HG03460 (cell line): Measurements from ENCODE around the gene TM4SF1.
"Not testable (repeated sequence)": the region's sequence is repeated elsewhere in the genome, so short reads cannot be mapped to it uniquely, and the experiment has no call there.

ENCODE experiments used
- ATAC-seq: cut with Tn5 transposase; IDR thresholded peaks from one replicate; pipeline ENCODE4 v1.9.1; 2021; ENCODE audit not compliant: unreplicated experiment

The TM4SF1 gene

DNA sequence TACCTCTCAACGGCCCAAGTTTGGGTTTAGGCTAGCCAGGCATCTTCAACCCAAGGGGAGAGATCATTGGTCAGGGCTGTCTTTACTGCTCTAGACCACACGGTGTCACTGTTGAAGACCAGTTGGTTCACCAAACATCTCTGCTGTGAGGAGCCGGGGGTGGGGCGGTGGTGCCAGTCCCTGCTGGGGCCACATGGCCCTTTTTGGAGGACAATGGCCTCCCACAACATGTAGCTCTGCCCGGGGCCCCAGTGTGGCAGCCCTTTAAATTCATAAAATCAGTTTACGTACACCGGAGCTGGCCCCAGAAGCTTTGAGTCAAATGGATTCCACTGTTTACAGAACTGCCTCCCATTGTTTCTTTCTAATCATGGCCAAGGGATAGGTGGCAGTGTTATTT is 24.9 kb downstream of the TM4SF1 start:
- peak; percentile 89 for ATAC-seq

DNA sequence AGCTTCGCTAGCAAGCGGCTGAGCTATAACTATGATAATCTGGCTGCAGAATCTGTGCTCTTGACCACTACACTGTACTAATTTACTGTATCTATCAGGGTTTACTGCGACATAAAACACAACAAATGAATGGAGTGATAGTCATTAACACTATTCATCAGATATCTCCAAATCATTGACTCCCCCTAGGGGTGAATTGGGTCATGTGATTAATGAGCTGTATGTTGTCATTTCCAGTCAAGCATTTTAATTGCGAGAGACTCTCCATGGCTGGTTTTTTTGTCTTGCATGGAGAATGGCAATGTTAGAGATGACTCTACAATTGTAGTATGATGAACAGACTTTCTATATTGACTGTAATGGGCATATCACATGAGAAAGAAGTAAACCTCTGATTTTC is 33.5 kb downstream of the TM4SF1 start:
- ATAC-seq: no peak

DNA sequence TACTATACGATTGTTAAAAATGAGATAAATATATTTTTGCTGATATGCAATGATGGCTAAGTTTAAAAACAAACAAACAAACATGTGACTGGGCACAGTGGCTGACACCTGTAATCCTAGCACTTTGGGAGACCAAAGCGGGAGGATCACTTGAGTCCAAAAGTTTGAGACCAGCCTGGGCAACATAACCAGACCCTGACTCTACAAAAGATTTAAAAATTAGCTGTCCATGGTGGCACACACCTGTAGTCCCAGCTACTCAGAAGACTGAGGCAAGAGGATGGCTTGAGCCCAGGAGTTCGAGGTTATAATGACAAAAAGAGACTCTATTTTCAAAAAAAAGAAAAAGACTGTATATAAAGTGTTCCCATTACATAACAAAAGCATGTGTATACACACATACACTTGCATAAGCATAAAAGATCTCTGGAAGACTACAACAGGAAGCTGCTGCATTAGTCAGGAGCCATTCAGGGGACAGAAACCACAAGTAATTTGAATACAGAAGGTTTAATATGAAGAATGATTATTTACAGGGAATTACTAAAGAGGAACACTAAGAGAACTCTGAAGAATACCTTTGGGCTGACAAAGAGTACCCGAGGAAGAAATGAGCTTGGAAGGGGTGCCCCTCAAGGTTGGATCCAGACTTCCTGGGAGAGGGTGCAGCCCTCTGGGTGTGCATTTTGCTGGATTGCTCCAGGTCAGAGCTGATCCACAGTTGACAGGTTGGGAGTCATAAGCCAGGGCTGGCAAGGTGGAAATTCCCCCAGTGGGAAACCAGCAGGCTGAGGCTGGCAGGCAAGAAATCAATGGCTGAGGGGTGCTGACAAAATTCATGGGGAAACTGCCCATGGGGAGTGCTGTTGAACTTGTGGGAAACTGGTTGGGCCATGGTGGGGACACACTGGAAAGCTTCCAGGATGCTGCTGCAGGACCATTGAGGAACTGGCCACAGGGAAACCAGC is 34.8 kb downstream of the TM4SF1 start:
- no peak for ATAC-seq

GRCh38 chr3:149340310-149340933 is 37.0 kb downstream of the TM4SF1 start:
- no peak for ATAC-seq

DNA sequence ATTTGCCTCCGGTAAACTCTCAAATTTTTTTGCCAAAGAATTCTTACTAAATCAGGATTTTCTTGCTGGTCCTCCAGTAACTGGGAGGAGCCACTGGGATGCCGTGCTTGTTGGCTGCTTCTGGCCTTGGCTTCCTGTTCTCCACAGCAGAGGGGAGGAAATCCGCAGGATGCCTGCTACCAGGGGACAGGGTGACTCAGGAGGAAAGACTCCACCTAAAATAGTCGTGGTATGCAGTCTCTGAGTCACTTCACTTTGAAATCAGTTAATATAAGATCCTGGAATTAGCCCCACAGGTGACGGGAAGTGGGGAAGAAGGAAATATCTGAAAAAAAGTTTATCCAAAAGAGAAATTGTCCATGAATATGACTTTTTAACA is 37.5 kb downstream of the TM4SF1 start:
- ATAC-seq: no peak

DNA sequence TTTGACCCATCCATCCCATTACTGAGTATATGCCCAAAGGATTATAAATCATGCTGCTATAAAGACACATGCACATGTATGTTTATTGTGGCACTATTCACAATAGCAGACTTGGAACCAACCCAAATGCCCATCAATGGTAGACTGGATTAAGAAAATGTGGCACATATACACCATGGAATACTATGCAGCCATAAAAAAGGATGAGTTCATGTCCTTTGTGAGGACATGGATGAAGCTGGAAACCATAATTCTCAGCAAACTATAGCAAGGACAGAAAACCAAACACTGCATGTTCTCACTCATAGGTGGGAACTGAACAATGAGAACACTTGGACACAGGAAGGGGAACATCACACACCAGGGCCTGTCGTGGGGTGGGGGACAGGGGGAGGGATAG is 40.0 kb downstream of the TM4SF1 start:
- not testable (repeated sequence) for ATAC-seq

DNA sequence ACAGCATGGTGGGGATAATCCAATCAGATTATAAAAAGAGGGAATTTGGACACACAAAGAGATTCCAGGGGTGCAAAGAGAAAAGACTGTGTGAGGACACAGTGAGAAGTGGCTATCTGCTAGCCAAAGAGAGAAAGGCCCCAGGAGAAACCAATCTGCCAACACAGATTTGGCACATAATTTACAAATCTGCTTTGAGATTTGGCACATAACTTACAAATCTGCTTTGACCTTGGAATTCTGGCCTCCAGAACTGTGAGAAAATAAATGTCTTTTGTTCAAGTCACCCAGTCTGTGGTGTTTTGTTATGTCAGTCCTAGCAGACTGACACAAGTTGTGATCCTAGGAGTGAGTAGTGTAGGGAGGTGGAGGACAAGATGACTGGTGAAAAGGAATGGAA is 40.5 kb downstream of the TM4SF1 start:
- ATAC-seq: no peak

- ATAC-seq: no peak
Measured at GRCh38 chr3:149333176-149333859, 44.1 kb downstream of the TM4SF1 start, which contains the start of gene TM4SF18. TM4SF18 (minus strand) TSS chr3:149333636; CDS start chr3:149333382, 254 bp downstream.

DNA sequence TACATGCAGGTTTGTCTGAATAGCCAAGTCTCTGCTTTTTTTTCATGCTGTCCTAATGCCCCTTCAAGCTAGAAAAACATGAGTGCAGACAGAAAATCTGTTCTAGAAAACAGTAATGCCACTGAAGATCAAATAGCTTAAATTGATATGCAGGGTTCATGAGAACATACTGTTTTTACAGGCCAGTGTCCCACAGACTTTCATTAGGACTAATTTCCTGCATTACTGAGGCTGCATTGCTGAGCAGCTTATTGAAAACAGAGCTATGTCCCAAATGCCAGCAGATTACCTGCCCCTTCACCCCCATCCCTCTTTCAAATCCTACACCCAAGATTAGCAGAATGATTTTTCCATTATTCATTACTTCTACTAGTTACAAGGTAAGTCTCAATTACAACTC is 44.7 kb downstream of the TM4SF1 start:
- no peak for ATAC-seq

DNA sequence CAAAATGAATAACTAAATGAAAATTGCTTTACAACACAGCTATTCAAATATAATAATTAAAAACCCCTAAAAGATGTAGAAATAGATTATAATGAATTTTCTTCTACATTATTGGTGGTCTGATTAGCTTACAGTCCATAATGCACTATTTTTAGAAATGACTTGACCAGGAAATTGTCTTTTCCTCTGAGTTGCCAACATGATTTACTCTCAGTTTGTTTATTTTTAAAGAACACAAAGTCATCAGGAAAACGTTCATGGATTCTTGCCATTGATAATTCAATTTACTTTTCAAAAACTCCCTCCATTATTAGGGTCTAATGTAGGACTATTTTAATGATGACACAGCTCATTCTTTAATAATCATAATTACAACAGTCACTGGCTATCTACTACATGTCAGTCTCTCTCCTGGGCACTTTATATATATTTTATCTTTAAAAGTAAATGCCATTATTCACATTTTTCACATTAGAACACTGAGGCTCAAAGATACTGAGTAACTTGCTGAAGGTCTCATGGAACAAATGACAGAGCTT is 45.2 kb downstream of the TM4SF1 start:
- ATAC-seq: no peak

- ATAC-seq: no peak
Measured at GRCh38 chr3:149331396-149331795, 46.1 kb downstream of the TM4SF1 start.

DNA sequence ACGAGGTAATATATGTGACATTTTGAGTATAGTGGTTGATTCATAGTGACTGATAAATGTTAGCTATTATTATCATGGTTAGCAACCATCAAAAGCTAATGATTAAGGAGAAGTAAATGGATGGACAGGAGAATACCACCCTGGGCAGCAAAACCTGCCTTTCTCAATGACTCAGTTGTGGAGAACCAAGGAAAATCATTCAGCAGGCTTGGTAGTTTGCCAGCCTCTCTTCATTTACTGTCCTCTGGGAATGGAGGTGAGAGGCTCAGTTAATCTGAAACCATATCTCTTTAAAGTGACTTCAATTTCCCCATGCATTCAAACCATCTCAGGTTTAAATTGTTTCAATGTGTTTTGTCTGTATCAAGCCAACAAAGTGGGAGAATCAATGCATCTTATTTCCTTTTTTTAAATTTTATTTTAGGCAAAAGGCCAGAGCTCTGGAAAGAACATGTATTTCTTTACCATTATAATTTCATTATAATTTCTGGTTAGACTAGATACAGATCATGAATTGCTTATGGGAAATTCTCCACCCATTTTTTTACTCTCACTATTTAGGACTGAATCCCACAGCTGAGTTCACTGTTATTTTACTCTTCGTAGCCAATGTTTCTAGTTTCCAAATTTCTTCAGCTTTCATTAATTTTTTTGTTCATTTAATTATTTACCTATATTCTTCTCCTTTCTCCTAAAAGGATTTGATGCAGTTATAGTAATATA is 46.7 kb downstream of the TM4SF1 start:
- ATAC-seq: no peak

- ATAC-seq: no peak
Measured at GRCh38 chr3:149327156-149327555, 50.3 kb downstream of the TM4SF1 start.

GRCh38 chr3:149325581-149325980 is 51.9 kb downstream of the TM4SF1 start:
- ATAC-seq: no peak

DNA sequence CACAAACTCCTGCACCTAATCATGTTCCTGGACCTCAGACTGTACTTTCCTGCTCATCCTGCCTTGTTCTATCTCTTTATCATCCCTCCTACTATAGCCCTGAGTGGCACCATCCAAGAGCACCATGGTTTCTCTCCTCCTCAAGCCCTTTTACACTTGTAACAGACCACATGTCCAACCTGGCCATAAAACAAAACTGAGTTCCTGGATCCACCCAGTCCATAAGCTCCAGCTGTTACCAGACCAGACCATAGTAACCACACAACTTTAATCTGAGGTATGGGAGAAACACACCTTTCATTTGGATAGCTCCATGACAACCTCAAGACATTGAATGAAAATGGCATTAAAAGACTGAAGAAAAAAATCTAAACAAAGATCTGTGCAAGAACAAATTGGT is 53.1 kb downstream of the TM4SF1 start:
- no peak for ATAC-seq

- no peak for ATAC-seq
Measured at GRCh38 chr3:149321640-149322039, 55.8 kb downstream of the TM4SF1 start.

DNA sequence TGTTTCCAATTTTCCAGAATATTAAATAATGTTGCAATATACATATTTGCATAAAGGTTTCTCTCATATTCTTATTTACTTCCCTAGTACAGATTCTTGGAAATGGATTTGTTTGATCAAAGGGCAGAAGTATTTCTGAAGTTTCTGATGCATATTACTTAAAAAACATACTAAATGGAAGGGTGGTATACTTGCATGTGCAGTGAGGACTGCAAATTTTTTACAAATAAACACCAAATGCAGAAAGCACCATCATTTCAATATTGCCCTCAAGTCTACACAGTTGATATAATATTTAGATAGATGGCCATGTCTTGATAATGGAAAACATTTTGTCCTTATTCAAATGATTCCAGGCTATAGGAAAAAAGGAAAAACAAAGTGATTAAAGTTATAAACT is 56.3 kb downstream of the TM4SF1 start:
- ATAC-seq: no peak

- no peak for ATAC-seq
Measured at GRCh38 chr3:149319750-149320149, 57.7 kb downstream of the TM4SF1 start.
